Gastrocnemius medialis (tissue), 4 donors: ENCODE data around the gene SNX30. TPM values are rescaled to one million over a fixed set of nuclear protein-coding genes. Genes with fewer than 3 reads are reported as not detected.
"Not testable (repeated sequence)": the region's sequence is repeated elsewhere in the genome, so short reads cannot be mapped to it uniquely, and the experiment has no call there.

ENCODE experiments used
- ATAC-seq, 2 donors: fragments of 150-250 bp; one replicate each; pipeline ENCODE4 v1.9.1; 2016
- DNase-seq, 2 donors: peaks; one replicate each; pipeline ENCODE4 v3.0.0-alpha.2; 2019
- H3K27ac ChIP-seq, 4 donors: fragments of 200-600 bp; sonication (generic); 1 replicate in 1 of 4; 2 replicates in 3 of 4; pipeline ENCODE4 v1.5.1; 2016 to 2018; ENCODE audit warnings: mild to moderate bottlenecking in 2 of 4, moderate library complexity in 1 of 4
- H3K27me3 ChIP-seq, 3 donors: fragments of 200-600 bp; sonication (generic) in 2 of 3; 1 replicate in 1 of 3; 2 replicates in 2 of 3; pipeline versions ENCODE4 v1.5.1 to v1.6.0; 2016 to 2019; ENCODE audit warnings: mild to moderate bottlenecking in 1 of 3, moderate library complexity in 1 of 3
- H3K36me3 ChIP-seq, 2 donors: fragments of 200-600 bp; sonication (generic) in 1 of 2; one replicate each; pipeline ENCODE4 v1.5.1; 2017 to 2018
- H3K4me1 ChIP-seq, 2 donors: fragments of 200-600 bp; sonication (generic) in 1 of 2; one replicate each; pipeline ENCODE4 v1.5.1; 2016 to 2017; ENCODE audit warnings: mild to moderate bottlenecking in 2 of 2
- H3K4me3 ChIP-seq, 4 donors: fragments of 200-600 bp; sonication (generic) in 3 of 4; 1 replicate in 1 of 4; 2 replicates in 3 of 4; pipeline ENCODE4 v1.5.1; 2016 to 2019; ENCODE audit warnings: mild to moderate bottlenecking in 2 of 4
- H3K9me3 ChIP-seq, 3 donors: fragments of 200-600 bp; sonication (generic) in 2 of 3; 1 replicate in 1 of 3; 2 replicates in 2 of 3; pipeline ENCODE4 v1.5.1; 2016 to 2019
- CTCF ChIP-seq, 5 experiments: fragments of 450-650 bp in 3 of 5; fragments of 200-600 bp in 2 of 5; sonication (generic) in 2 of 5; IDR thresholded peaks in 4 of 5; conservative IDR thresholded peaks in 1 of 5; 1 replicate in 4 of 5; 2 replicates in 1 of 5; pipeline ENCODE4 v1.5.1; 2016 to 2019; ENCODE audit warnings: antibody characterized with exemption in 5 of 5, mild to moderate bottlenecking in 3 of 5, moderate library complexity in 3 of 5
- POLR2A ChIP-seq, 2 donors: fragments of 450-650 bp; IDR thresholded peaks; one replicate each; pipeline ENCODE4 v1.6.1; 2017; ENCODE audit warnings: antibody characterized with exemption in 2 of 2, mild to moderate bottlenecking in 2 of 2, moderate library complexity in 2 of 2
- in situ Hi-C, 4 donors: fragments of 200-750 bp; cut with MboI; loops; one replicate each; pipeline versions ENCODE4 v1.15.0 to v1.8.0; 2017; ENCODE audit warnings: low sequenced_read_pairs in 4 of 4
- intact Hi-C: fragments of 100-400 bp; cut with DNase I; formaldehyde crosslinking; loops from one replicate; pipeline ENCODE4 v1.15.1; 2023; ENCODE audit warnings: low total_unique reads
- total RNA-seq, 4 donors: library from RNA; depleted of rRNA; stranded (reverse); fragments of >200 nt; gene quantifications; one replicate each; pipeline versions ENCODE4 v1.1.0 to v1.2.3, GENCODE V29; 2016

Gene SNX30
- total RNA-seq, 4 donors from 2014 or later = 2.3 to 6.1 (median 3.9) TPM

GRCh38 chr9:112720113-112720780 lies 30.3 kb upstream of the SNX30 start:
- Histone ChIP-seq H3K4me1 (peaks cover 5 to 11% of the 10 kb centered on the region in 2 donors), H3K4me3 (no peak overlapping the region), H3K27me3 (no peaks in the 10 kb centered on the region), H3K27ac (no peak overlapping the region), H3K9me3 (no peaks in the 10 kb centered on the region), H3K36me3 (no peaks in the 10 kb centered on the region)
- ATAC-seq (no peak), DNase-seq (no peak)
- TF ChIP-seq CTCF (IDR thresholded peaks at IDR 0.05 in 4 of 5, conservative IDR thresholded peaks at IDR 0.05 in 1 of 5) (no peak), POLR2A (IDR thresholded peaks at IDR 0.05) (no peak)
- in situ Hi-C loops (no loop called here), intact Hi-C loops (no loop called here)

- H3K27me3 ChIP-seq, H3K4me3 ChIP-seq, in situ Hi-C loops, H3K36me3 ChIP-seq, H3K4me1 ChIP-seq, ATAC-seq, H3K27ac ChIP-seq, intact Hi-C loops, DNase-seq, H3K9me3 ChIP-seq: not testable (repeated sequence)
Measured at GRCh38 chr9:112722749-112723148, 27.8 kb upstream of the SNX30 start.

- ATAC-seq (no peak), DNase-seq (no peak)
- Histone ChIP-seq H3K36me3 (no peaks in the 10 kb centered on the region), H3K4me1 (no peaks in the 10 kb centered on the region), H3K4me3 (no peak overlapping the region), H3K27ac (no peak overlapping the region), H3K9me3 (no peaks in the 10 kb centered on the region), H3K27me3 (no peaks in the 10 kb centered on the region)
- in situ Hi-C loops = no loop called here
- intact Hi-C loops = no loop called here
- no peak for TF ChIP-seq CTCF (IDR thresholded peaks at IDR 0.05 in 4 of 5, conservative IDR thresholded peaks at IDR 0.05 in 1 of 5)
Measured at GRCh38 chr9:112725961-112726360, 24.6 kb upstream of the SNX30 start.

GRCh38 chr9:112726428-112726827 lies 24.1 kb upstream of the SNX30 start:
- DNase-seq (no peak), ATAC-seq (no peak)
- in situ Hi-C loops (no loop called here), intact Hi-C loops (no loop called here)
- TF ChIP-seq POLR2A (IDR thresholded peaks at IDR 0.05) (no peak), CTCF (IDR thresholded peaks at IDR 0.05 in 4 of 5, conservative IDR thresholded peaks at IDR 0.05 in 1 of 5) (no peak)
- Histone ChIP-seq H3K36me3 (no peaks in the 10 kb centered on the region), H3K9me3 (no peaks in the 10 kb centered on the region), H3K4me1 (no peaks in the 10 kb centered on the region), H3K27ac (no peak overlapping the region), H3K27me3 (no peaks in the 10 kb centered on the region), H3K4me3 (no peak overlapping the region)

- Histone ChIP-seq H3K36me3 (no peaks in the 10 kb centered on the region), H3K9me3 (no peaks in the 10 kb centered on the region), H3K27me3 (no peaks in the 10 kb centered on the region), H3K27ac (no peak overlapping the region), H3K4me3 (no peak overlapping the region), H3K4me1 (no peaks in the 10 kb centered on the region)
- intact Hi-C loops (no loop called here), in situ Hi-C loops (no loop called here)
- DNase-seq (no peak), ATAC-seq (no peak)
- TF ChIP-seq POLR2A (IDR thresholded peaks at IDR 0.05) = no peak
- TF ChIP-seq CTCF (IDR thresholded peaks at IDR 0.05 in 4 of 5, conservative IDR thresholded peaks at IDR 0.05 in 1 of 5) = no peak
Measured at GRCh38 chr9:112728401-112728800, 22.2 kb upstream of the SNX30 start.
